IPS DF 19.7 (cell line): Measurements from ENCODE around the gene BCAS1.

Experiments used
- DNase-seq: peaks from one replicate; pipeline ENCODE4 v3.0.0-alpha.2; 2013; ENCODE audit warnings: low read depth, low spot score

BCAS1 gene

GRCh38 chr20:54103067-54103761, 32.8 kb upstream of the BCAS1 start:
- no peak for DNase-seq

GRCh38 chr20:54102543-54102942, 32.1 kb upstream of the BCAS1 start:
- DNase-seq, result no peak

GRCh38 chr20:54100563-54100962, 30.2 kb upstream of the BCAS1 start:
- no peak for DNase-seq

GRCh38 chr20:54099894-54100293, 29.5 kb upstream of the BCAS1 start:
- DNase-seq, result no peak

DNA sequence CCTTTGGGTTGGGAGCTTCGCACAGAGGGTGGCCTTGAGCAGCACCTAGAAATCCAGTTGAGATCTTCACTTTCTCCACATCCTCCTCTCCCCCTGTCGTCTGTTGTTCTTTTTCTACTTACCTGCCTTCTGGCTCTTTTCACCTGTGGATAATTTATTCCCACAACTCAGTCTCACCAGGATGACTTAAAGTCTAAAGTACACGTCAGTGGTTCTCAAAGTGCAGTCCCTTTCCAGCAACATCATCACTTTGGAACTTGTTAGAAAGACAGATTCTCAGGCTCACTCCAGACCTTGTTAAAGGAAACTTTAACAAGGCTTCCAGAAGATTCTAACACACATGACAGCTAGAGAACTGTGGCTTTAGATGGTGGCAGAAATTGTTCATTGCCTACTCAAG, 27.7 kb upstream of the BCAS1 start:
- DNase-seq, result no peak

- DNase-seq, result no peak
These were observed 26.8 kb upstream of the BCAS1 start for GRCh38 chr20:54097236-54097529.

DNA sequence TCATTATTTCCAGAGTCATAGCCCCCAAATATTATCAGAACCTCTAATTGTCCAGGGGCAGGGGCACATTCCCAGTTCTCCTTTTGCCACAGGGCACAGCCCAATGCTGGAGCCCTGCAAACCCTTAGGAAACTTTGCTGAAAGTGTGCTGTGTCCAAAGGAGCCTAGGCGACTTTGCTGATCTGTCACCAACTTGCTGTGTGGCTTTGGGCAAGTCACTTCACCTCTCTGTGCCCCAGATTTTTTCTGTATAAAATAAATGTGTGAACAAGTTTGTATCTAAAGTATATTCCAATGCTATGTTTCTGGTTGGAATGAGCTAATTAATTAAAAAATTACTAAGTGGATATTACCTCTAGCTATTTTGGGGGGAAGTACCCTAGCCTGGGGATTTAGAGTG, 25.4 kb upstream of the BCAS1 start:
- DNase-seq, result no peak

- DNase-seq, result no peak
These were observed 23.8 kb upstream of the BCAS1 start for GRCh38 chr20:54094268-54094580.

DNA sequence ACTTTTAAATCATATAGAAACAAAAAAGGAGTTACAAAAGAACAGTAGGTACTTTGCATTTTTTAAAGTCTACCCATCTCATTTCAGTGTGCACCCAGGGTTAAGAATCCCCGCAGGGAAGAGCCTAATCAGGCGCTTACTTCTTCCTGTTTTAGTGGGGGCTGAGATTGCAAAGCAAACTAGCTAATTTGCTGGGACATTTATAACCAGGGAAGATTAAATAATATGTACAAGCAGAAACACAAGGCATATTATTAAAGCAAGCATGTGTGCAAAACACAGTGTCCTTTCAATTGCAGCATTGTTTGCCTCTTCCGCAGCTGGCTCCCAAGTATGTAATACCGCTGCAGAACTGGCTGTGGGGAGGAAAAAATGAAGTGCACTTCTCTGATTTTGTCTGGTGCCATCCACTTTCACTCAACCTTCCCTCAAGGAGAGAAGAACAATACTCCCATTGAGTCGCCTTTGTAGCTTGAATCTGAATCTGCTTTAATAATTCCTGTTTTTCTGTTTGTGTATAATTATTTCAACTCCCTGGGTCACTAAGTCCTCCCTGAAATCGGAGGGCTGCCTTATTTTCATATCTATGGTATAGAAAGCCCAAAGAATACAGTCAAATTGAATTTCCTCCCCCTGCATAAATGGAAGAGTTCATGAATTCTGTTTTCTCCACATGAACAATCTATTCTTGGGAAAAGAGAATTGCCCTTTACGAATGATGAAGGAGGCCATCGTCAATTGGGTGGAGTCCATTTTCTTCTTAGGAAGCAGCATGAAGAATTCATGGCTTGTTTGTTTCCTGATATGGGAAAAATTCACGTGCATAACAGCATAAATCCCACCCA, 23.3 kb upstream of the BCAS1 start:
- no peak for DNase-seq

DNA sequence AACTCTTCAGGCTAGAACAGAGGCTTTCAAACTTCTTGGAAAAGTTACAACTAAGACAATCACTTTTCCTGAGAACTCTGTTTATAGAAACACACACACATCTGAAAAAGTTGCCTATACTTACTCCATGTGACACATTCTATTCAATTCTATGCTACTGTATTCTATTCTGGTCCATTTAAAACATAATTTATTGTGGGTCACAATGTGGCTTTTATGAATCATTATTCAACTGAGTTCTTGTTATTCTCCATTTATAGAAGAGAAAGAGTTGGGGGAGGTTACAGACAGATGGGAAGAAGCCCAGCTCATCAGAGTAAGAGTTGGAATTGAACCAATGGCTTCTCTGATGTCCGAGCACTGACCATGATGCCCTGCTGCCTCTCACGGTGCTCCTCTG, 21.6 kb upstream of the BCAS1 start:
- no peak for DNase-seq

- no peak for DNase-seq
These were observed 20.7 kb upstream of the BCAS1 start for GRCh38 chr20:54091120-54091480.

DNA sequence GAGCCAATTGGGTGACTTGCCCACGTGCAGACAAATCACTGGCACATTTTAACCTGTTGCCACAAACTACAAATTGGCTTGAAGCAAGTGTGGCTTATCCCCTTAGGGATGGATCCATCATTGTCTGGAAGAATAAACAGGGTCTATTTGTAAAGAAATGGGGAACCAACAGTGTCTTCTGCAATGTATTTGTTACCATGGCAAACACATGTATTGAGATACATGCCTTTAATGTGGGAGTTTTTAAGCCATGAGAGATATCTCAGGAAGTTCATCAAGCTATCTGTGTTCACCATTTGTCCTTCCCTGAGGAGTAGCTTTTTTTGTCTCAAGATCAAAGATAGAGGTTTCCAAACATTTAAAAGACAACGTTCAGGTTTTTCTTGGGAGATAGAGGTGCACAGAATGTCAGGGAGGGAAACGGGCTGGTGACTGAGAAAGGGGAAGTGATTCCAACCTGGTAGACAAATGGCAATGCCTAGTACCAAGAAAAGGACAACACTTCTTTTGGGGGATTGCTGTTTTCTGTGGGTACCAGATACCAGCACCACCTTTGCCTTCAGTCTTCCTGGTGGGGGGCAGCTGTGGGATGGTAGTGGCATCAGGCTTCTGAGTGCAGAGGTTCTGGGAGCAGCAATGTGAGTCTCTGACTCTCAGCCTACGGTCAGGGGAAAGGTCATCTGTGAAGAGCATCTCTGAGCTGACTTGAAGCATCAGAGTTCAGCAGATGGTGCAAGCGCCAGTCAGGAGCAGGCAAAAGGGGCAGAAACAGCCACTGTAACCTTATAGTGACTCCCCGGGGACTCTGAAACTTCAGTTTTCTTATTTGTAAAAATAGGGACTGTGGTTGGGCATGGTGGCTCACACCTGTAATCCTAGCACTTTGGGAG, 20.1 kb upstream of the BCAS1 start:
- no peak for DNase-seq

DNA sequence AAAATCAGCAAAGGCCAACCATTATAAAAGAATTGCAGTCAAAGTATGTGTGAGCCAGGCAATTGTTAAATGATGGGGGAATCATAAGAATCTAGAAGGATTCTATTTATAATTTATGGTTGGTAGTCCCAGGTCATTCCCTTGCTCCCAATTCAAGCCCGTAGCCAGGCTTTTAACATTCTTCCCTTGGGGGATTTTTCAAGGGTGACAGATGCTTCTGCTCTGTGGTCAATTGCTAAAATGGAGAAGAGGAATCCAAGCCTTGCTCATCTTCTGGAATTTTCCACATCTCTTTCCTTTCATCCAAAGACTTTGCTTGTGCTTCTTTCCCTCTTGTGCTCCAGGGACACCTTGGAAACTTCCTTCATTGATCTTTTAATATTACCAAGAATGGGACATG, 18.0 kb upstream of the BCAS1 start:
- no peak for DNase-seq

DNA sequence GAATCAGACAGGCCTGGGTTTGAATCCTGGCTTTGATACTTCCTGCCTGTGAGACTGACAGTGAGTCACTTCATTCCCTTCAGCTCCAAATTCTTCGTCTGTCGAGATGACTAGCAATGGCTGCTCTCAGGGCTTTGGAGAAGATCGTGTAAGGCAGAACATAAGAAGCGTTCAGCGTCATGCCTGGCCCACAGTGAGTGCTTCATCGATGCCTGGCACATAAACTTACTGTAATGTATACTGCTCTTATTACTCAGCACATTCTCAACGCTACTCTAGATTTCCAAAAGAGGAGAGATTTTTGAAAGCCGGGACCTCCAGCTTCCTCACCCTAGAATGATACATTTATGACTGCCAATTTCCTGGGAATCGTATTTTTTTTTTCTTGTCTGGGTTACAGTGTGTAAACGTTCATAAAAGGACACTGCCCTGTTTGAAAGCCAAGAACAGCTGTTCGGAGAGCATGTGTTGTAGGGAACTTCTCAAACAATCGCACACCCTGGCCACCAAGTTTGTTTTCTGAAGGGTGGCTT, 16.2 kb upstream of the BCAS1 start:
- no peak for DNase-seq

DNA sequence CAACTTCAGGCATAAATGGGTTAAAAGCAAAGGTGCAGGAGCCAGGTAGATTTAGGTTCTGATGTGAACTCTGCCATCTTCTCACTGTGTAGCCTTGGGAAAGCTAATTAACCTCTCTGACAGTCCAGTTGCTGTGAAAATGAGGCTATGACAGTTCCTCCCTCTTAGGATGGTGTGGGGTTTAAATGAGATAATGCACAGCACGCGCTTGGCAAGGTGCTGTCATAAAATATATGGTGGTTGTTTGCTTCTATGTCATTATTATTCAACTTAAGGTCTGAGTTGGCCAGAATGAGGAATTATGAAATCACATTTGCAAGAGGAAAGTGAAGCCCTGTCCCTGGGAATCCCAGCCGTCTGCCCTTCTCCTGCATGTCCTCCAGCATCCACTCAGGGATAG, 15.5 kb upstream of the BCAS1 start:
- DNase-seq, result no peak

DNA sequence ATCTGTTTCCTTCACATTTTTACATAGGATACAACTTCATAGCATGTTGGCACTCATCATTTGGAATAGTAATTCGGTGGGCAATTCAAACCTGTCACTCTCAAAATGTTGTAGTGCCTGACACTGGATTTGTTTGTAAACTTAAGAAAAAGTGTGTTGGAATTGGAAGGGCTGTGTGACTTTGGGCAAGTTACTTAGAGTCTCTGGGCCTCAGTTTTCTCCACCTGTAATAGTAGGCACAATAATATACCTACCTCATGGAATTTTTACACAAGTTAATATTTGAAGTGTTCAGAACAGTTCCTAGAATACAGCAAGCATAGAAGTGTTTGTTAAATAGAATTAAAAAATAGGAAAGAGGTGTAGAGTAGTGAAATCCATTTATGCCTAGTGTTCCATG, 15.0 kb upstream of the BCAS1 start:
- DNase-seq, result no peak

DNA sequence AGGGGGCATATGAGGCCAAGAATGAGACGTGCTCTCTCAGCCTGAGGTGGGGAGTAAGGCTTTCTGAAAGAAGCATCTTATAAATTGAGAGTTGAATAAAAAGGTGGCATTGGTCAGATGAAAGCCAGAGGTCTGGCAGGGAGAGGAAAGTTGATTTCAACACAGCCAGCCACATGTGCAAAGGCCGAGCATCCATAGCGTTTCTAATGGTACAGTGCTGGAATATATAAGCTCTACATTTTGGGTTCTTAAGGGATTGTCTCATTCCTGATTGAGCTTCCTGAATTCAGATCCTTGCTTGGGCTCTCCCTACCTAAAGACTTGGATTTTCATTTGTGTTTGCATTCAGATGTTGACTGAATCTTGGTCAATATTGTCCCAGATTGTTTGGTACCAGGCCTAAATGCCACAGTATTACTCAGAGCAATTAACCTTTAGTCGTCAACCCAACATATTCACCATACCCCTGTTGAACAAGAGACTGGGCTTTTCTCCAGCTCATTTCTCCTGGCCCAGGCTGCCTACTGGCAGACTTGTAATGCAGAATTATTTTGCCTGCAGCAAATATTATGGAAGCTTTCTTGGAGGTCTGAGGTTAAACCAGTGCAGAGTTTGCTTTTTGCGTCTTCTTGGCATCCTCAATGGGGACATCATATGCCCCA, 14.5 kb upstream of the BCAS1 start:
- DNase-seq, result no peak

DNA sequence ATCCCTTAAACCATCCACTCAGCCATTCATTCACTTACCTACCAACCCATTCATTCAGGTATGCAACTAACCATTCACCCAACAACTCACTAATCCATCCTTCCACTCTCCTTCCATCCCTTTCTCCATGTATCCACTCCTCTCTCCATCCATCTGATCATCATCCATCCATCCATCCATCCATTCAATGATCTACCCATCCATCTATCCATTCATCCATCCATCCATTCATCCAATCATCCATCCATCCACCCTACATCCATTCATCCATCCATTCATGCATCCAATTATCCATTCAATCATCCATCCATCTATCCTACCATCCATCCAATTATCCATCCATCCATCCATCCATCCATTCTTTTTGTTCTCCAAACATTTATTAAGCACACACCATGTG, 13.8 kb upstream of the BCAS1 start:
- no peak for DNase-seq

DNA sequence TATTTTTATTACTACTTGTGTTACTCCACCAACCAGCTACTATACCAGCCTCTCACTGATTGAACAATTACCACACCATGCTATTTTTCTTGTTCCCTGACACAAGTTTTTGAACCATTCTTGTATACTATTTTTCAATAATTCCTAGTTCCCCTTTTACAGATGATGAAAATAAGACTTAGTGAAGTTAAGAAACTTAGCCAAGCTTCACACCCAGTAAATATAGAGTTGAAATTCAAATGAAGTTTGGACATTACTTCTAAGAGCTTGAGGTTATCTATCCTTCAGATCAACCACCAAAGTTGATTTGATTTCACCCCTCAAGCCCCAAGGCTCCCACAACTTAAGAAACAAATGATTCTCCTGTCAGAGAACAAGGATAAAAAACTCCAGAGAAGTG, 13.1 kb upstream of the BCAS1 start:
- DNase-seq, result no peak

- no peak for DNase-seq
These were observed 11.7 kb upstream of the BCAS1 start for GRCh38 chr20:54082100-54082499.

- DNase-seq, result no peak
These were observed 9.3 kb upstream of the BCAS1 start for GRCh38 chr20:54079652-54080051.
